Stimulated activated CD8-positive, alpha-beta memory T cell treated with anti-CD3 and anti-CD28 coated beads, Interleukin-15, amount 100 ng/mL, for 48 hours (primary cell): ENCODE data around the gene ARL16.

Experiments used
- DNase-seq, 2 donors: peaks; one replicate each; pipeline ENCODE4 v3.0.0-alpha.2; 2020; ENCODE audit warnings: low read depth in 2 of 2

Gene ARL16

GRCh38 chr17:81666342-81667191 is 17.0 kb downstream of the ARL16 start, which contains the start of the genes CCDC137 and OXLD1:
CCDC137 (plus strand) TSS chr17:81666737; CDS start chr17:81666767, 30 bp downstream.
OXLD1 (minus strand) TSS chr17:81666605; CDS start chr17:81666577, 28 bp downstream.
- peak; percentile 92 to 94 for DNase-seq

GRCh38 chr17:81666092-81666341 is 17.6 kb downstream of the ARL16 start:
- DNase-seq: no peak

GRCh38 chr17:81665205-81666091 is 18.1 kb downstream of the ARL16 start:
- DNase-seq: peak; percentile 36 to 51

- no peak for DNase-seq
Measured at GRCh38 chr17:81664051-81664470, 19.5 kb downstream of the ARL16 start.

GRCh38 chr17:81662002-81662401 is 21.6 kb downstream of the ARL16 start:
- no peak for DNase-seq

- DNase-seq: no peak
Measured at GRCh38 chr17:81660441-81660840, 23.2 kb downstream of the ARL16 start.

- DNase-seq: no peak
Measured at GRCh38 chr17:81659038-81659437, 24.6 kb downstream of the ARL16 start.

GRCh38 chr17:81656835-81657234 is 26.8 kb downstream of the ARL16 start:
- no peak for DNase-seq

- DNase-seq: no peak
Measured at GRCh38 chr17:81656118-81656743, 27.4 kb downstream of the ARL16 start, which contains the start of gene PDE6G. PDE6G (minus strand) TSS chr17:81656542; CDS start chr17:81653305, 3,237 bp downstream.

- no peak for DNase-seq
Measured at GRCh38 chr17:81655378-81656117, 28.0 kb downstream of the ARL16 start.

- DNase-seq: no peak
Measured at GRCh38 chr17:81652906-81653771, 30.5 kb downstream of the ARL16 start.

- DNase-seq: no peak
Measured at GRCh38 chr17:81651692-81652091, 31.9 kb downstream of the ARL16 start.

- DNase-seq: no peak
Measured at GRCh38 chr17:81650951-81651350, 32.6 kb downstream of the ARL16 start.

GRCh38 chr17:81648707-81649085 is 34.9 kb downstream of the ARL16 start:
- DNase-seq: no peak

GRCh38 chr17:81648013-81648706 is 35.4 kb downstream of the ARL16 start:
- no peak for DNase-seq

GRCh38 chr17:81647640-81648012 is 36.0 kb downstream of the ARL16 start:
- no peak for DNase-seq

- DNase-seq: no peak
Measured at GRCh38 chr17:81646869-81647600, 36.6 kb downstream of the ARL16 start.

- no peak for DNase-seq
Measured at GRCh38 chr17:81644976-81645952, 38.3 kb downstream of the ARL16 start.
